HG03378 (cell line): ENCODE data around the gene ZNF586.
"Not testable (repeated sequence)": the region's sequence is repeated elsewhere in the genome, so short reads cannot be mapped to it uniquely, and the experiment has no call there.

Experiments used
- ATAC-seq: cut with Tn5 transposase; IDR thresholded peaks from one replicate; pipeline ENCODE4 v1.9.1; 2021; ENCODE audit warnings: mild to moderate bottlenecking, moderate library complexity; ENCODE audit not compliant: unreplicated experiment

ZNF586 gene

DNA sequence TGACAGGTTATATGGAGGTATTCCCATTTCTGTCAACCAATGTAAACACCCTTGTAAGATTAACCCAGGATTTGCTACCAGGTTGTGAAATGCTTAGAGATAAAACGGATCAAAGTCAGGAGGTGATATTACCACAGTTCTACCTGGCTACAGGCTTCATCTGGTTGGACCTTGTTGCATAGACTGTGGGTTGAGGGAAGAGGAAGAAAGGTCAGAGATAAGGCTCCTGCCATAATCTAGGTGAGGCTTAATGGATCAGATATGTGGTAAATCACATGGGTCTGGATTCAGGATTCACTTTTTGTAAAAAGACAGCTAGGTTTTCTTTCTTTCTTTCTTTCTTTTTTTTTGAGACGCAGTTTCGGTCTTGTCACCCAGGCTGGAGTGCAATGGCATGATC is 52.0 kb downstream of the ZNF586 start:
- ATAC-seq: not testable (repeated sequence)

DNA sequence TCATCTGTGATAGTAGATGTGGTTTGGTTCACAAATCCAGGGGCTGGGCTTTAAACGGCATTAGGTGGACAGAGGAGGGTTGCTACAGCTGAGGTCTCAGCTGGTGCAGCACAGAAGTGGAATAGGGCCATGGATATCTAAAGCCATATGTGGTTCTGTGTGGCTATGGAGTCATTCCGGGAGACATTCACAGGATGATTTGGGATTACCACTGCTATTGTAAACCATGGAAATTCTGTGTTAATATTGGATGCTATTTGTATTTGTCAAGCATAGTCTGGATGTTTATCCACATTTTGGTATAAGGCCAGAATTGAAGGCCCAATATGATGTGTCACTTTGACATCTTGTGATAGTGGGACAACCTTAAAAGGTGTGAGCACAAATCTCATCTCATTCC is 53.7 kb downstream of the ZNF586 start:
- ATAC-seq: not testable (repeated sequence)

DNA sequence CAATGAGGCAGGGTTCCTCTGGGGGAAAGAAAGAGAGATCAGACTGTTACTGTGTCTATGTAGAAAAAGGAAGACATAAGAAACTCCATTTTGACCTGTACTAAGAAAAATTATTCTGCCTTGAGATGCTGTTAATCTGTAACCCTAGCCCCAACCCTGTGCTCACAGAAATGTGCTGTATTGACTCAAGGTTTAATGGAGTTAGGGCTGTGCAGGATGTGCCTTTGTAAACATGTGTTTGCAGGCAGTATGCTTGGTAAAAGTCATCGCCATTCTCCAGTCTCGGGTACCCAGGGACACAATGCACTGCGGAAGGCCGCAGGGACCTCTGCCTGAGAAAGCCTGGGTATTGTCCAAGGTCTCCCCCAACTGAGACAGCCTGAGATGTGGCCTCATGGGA is 54.1 kb downstream of the ZNF586 start:
- ATAC-seq: not testable (repeated sequence)

DNA sequence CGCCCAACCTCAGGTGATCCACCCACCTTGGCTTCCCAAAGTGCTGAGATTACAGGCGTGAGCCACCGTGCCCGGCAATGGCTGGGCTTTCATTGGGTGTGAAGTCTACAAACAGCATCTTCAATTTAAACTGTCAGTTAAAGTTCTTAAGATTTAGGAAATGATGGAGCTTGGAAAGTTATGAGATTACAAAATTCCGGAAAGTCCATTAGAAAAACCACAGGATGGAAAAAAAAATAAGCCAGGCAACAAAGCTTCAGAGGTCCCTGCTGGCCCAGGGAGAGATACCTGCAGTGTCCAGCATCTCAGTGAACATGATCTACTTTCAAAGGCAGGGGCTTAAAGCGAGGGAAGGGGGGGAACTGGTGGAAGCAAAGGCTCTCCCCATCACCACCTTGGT is 56.0 kb downstream of the ZNF586 start:
- ATAC-seq: no peak

DNA sequence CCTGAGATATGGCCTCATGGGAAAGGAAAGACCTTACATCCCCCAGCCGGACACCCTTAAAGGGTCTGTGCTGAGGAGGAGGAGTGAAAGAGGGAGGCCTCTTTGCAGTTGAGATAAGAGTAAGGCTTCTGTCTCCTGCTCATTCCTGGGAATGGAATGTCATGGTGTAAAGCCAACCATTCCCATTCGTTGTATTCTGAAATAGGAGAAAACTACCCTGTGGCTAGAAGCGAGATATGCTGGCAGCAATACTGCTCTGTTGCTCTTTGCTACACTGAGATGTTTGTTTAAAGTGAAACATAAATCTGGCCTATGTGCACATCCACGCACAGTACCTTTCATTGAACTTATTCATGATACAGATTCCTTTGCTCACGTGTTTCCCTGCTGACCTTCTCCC is 59.8 kb downstream of the ZNF586 start:
- no peak for ATAC-seq

DNA sequence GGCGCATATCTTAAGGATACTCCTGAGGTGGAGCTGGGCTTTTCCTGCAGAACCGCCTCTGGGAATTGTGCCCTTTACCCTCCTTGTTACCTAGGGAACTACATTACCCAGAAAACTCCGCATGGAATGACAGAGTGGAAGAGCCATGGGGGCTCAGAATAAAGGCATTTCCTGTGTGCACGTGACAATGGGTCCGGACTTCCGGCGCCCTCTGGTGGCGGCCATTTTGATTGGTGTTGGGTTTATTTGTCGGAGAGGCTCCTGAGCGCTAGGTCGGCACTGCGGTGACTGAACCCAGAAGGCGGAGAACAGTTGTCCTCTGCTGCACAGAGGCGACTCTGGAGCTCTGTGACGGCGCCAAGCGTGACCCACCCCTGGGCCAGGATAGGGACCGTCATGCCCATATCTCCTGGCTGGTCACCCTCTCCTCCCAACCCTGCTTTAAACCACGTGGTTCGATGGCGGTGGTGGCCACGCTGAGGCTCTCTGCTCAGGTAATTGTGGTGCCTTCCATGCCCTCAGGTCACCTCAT is 60.7 kb downstream of the ZNF586 start, which contains the start of gene ZNF587B:
Gene ZNF587B, plus strand, starts transcription at position 229 of the 532 bp plus-strand sequence. Its CDS starts 230 bp downstream, at position 459.
- ATAC-seq: no peak
